GM12892 (cell line): ENCODE results near the gene FBXO34.

ENCODE experiments used
- POLR2A ChIP-seq: IDR thresholded peaks from 2 replicates; pipeline ENCODE4 v1.6.1; 2011; ENCODE audit warnings: low read depth, low read length, control low read depth
- TAF1 ChIP-seq: IDR thresholded peaks from 2 replicates; pipeline ENCODE4 v1.6.1; 2011; ENCODE audit warnings: low read depth, mild to moderate bottlenecking, control low read depth, low read length, borderline replicate concordance

GRCh38 chr14:55248411-55248810 lies 22.8 kb upstream of the FBXO34 start:
- TF ChIP-seq TAF1 (no peak), POLR2A (no peak)
